MG63 (cell line): ENCODE results near the gene LATS2. TPM values are rescaled to one million over a fixed set of nuclear protein-coding genes. Genes with fewer than 3 reads are reported as not detected.
"Not testable (repeated sequence)": the region's sequence is repeated elsewhere in the genome, so short reads cannot be mapped to it uniquely, and the experiment has no call there.

Experiments used
- DNase-seq: peaks from one replicate; pipeline ENCODE4 v3.0.0-alpha.2; 2020
- H3K27me3 ChIP-seq: fragments of 250-450 bp; sonication (Bioruptor Pico); 2 replicates; pipeline ENCODE4 v1.5.1; 2020; ENCODE audit warnings: mild to moderate bottlenecking, moderate library complexity
- H3K36me3 ChIP-seq: fragments of 250-450 bp; sonication (Bioruptor Pico); 2 replicates; pipeline ENCODE4 v1.5.1; 2020; ENCODE audit warnings: mild to moderate bottlenecking, moderate library complexity
- H3K4me3 ChIP-seq: fragments of 250-450 bp; sonication (Bioruptor Pico); 2 replicates; pipeline ENCODE4 v1.5.1; 2020; ENCODE audit warnings: mild to moderate bottlenecking, moderate library complexity
- H3K9me3 ChIP-seq: fragments of 250-450 bp; sonication (Bioruptor Pico); 2 replicates; pipeline ENCODE4 v1.5.1; 2020; ENCODE audit warnings: mild to moderate bottlenecking, moderate library complexity
- total RNA-seq: library from RNA; depleted of rRNA; stranded (reverse); fragments of >200 nt; shearing (Covaris generic); gene quantifications from 2 replicates; pipeline ENCODE4 v1.2.3, GENCODE V29; 2014; ENCODE audit warnings: low replicate concordance

The LATS2 gene
- total RNA-seq, 1 experiment from 2014 or later = 10.6 TPM

DNA sequence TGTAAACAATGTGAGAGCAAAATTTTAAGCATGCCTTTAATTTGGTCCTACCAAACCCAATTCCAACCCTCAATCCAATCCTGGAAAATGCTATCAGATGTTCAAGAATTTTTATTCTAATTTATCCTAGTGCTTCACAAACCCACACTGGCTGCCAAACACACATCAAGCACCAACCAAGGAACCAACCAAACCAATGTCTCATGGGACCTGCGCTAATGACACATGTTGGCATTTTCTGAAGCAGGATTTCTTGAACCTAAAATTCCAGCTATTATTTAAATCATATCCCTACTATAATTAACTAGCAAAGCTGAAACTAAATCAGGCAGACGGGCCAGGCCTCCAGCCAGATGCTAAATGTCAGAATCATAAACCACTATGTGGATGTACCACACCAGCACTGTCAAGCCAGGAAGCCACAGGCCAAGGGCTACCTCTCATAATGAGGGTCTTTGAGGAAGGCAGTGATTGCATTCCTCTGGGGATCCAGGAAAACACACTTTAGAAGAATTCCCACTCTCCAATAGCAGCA is 5.8 kb downstream of the LATS2 start:
- Histone ChIP-seq H3K9me3 (no peaks in the 10 kb centered on the region), H3K4me3 (no peak overlapping the region), H3K36me3 (peaks cover 56% of the 10 kb centered on the region), H3K27me3 (no peaks in the 10 kb centered on the region)
- DNase-seq = no peak

DNA sequence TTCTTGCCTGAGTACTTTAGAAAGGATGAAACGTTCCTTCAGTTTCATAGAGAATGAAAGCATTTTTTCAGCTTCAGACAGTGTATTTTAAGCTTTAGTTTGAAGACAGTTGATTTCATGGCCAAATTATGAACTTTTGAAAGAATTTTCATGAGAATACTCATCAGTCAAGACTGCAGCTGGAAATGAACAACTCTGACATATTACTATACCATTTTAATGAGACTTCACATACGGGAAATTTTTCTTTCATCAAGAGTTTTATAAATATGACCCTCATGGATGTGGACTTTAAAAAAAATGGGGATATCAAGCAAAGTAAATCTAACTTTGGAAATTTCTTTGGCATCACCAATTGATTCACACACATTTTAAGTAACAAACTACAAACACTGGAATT is 6.4 kb downstream of the LATS2 start:
- no peak for DNase-seq
- Histone ChIP-seq H3K9me3 (no peaks in the 10 kb centered on the region), H3K27me3 (no peaks in the 10 kb centered on the region), H3K4me3 (no peak overlapping the region), H3K36me3 (peaks cover 57% of the 10 kb centered on the region)

DNA sequence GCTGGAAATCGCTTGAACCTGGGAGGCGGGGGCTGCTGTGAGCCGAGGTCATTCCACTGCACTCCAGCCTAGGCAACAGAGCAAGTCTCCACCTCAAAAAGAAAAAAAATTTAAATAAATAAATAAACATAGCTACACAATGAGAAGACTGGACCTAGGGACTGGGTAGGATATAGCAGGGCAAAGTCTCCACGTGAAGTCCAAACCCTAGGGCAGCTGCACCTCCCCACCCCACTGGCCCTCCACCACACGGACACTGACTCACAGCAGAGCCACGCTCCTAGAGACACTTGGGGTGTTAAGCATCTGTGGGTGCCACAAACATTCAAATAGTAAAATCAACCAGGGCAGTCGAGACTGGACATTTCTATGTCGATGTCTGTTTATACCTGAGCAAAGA is 7.1 kb downstream of the LATS2 start:
- Histone ChIP-seq H3K27me3 (no peaks in the 10 kb centered on the region), H3K36me3 (peaks cover 52% of the 10 kb centered on the region), H3K4me3 (no peak overlapping the region), H3K9me3 (no peaks in the 10 kb centered on the region)
- no peak for DNase-seq

DNA sequence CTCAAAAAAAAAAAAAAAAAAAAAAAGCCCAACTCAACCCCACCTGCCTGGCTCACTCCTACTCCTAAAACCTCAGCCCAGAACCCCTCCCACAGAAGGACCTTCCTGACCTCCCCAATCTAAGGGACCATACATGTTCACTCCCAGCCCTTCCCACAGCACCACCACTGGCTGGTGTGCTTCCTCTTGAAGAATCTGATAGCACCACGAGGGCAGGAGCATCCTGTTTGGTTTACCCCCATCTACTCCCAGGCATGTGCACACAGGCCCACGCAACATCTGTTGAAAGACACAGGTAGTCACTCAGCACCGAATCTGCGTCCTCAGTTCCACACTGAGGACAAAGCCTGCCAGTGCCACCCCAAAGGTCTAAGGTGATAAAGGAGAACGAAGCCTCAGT is 8.2 kb downstream of the LATS2 start:
- no peak for DNase-seq
- H3K4me3 ChIP-seq = no peak overlapping the region
- no peaks in the 10 kb centered on the region for H3K27me3 ChIP-seq
- no peaks in the 10 kb centered on the region for H3K9me3 ChIP-seq
- peaks cover 46% of the 10 kb centered on the region for H3K36me3 ChIP-seq

DNA sequence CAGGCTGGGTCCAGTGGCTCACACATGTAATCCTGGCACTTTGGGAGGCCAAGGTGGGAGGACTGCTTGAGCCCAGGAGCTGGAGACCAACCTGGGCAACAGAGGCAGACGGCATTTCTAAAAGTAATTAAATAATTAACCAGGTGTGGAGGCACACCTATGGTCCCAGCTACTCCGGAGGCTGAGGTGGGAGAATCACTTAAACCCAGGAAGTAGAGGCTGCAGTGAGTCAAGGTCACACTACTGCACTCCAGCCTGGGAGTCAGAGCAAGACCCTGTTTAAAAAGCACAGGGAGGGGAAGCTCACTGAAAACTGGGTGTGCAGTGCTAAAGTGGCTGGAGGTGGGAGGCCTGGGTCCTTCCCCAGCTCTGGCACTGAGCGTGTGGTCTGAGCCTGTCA is 9.7 kb downstream of the LATS2 start:
- H3K9me3 ChIP-seq = no peaks in the 10 kb centered on the region
- H3K36me3 ChIP-seq = peaks cover 41% of the 10 kb centered on the region
- no peak for DNase-seq
- H3K4me3 ChIP-seq = no peak overlapping the region
- H3K27me3 ChIP-seq = no peaks in the 10 kb centered on the region

DNA sequence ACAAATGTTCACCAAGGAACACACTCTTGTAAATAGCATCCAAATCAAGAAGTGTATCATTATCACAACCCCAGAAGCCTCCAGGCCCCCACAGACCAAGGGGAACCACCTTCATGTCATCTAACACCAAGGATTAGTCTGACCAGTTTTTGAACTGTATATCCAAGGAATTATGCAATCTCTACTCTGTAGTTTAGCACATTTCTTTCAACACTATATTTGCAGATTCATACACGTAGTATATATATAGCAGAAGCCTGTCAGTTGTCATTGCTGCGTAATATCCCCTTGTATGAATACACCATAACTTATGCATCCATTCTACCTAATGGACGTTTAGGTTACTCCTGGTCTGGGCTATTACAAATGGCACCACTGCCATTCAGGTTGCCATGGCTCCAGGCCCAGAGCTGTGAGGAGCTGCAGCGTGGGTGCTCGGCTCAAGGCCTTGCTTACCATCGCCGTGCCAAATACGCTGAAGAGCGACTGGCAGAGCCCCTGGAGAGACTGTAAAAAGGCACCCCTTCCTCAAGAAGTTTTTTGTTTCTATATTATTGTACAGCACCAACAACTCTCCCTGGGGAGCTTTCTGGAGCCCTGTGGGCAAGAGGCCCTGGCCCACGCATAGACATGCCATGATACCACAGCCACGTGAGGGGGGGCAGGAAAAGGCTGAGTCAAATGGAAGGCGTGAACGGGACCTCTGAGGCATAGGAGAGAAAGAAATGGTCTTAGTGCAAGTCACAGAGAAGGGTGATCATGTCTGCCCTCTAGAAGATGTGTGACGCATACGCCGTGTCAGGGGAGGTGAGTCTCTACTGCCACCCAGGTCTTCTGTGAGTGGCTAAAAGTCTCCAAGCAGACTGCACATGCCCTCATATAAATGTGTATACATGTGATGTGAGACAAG is 10.8 kb downstream of the LATS2 start:
- Histone ChIP-seq H3K4me3 (no peak overlapping the region), H3K27me3 (no peaks in the 10 kb centered on the region), H3K9me3 (no peaks in the 10 kb centered on the region), H3K36me3 (peaks cover 47% of the 10 kb centered on the region)
- DNase-seq = no peak

DNA sequence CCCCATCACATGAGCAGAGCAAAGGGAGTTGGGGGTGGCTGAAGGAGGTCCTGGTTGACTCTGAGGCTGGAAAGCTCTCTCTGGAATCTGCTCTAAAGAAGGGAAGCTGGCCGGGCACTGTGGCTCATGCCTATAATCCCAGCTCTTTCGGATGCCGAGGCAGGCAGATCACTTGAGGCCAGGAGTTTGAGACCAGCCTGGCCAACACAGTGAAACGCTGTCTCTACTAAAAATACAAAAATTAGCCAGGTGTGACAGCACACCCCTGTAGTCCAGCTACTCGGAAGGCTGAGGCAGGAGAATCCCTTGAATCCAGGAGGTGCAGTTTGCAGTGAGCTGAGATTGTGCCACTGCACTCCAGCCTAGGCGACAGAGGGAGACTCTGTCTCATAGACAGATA is 11.7 kb downstream of the LATS2 start:
- not testable (repeated sequence) for DNase-seq, H3K27me3 ChIP-seq
- peaks cover 52% of the 10 kb centered on the region for H3K36me3 ChIP-seq

DNA sequence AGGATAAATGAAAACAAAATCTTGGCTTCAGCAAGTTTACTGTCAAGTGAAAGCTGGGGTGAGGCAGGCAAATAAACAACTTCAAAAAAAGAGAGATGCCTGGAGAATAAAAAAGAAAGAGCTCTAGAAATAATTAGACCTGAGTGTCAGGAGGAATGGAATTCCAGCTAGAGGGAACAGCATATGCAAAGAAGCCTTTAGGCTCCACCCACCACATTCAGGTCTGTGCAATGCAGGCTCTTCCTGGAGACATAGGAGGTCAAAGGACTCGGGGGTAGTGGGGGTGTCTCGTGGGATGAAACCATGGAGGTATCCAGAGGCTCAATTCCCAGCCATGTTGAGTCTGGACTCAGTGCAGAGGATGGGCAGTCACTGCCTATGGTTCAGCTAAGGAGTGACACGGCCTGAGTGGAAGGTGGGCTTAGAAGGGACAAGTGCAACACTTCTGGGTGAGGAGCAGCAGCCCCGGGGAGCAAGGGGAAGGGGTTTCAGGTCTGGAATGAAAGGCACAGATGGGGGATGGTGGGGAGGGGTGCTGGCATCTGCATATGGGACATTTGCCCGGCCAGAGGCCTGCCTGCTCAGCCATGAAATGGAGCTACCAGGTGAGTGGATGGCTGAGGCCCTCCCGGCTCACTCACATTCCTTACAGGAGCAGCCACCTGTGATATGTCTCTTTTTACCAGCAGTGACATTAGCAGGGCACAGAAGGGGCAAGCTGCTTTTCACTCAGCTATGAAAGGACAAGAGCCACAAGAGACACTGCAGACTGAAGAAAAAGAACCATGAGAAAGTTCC is 12.3 kb downstream of the LATS2 start:
- peaks cover 54% of the 10 kb centered on the region for H3K36me3 ChIP-seq
- DNase-seq = no peak
- no peak overlapping the region for H3K4me3 ChIP-seq
- H3K27me3 ChIP-seq = no peaks in the 10 kb centered on the region
- no peaks in the 10 kb centered on the region for H3K9me3 ChIP-seq

More for the DNA sequence above, 11.7 kb downstream of the LATS2 start:
- H3K9me3 ChIP-seq, H3K4me3 ChIP-seq: not testable (repeated sequence)

DNA sequence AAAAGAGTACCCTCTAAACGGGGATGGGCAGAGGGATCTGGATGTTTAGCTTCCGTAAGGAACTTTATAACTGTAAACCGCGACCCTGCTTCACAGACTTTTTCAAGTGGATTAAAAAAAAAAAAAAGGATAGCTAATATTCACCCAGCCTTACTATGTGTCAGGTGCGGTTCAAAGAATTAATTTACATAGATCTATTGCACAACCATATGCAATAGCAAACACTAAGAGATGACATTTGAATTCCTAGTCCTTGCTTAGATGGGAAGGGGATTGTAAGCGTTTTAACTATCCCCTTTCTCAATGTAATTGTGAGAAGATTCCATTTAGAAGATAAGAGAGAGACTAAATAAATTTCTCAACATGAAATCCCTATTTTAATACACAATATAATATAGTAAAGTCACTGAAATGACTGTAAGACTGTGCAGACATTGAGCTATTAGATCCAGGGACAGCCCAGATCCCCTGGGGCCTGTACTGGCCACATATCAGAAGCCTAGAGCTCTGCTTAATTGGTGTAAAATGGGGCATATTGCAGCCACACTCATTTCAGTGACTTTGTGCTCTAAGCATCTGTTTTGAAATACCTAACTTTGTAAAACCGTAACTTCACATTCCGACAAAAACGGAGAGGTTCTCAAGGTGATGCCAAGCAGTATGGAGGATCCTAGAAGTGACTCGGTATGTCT is 13.6 kb downstream of the LATS2 start:
- H3K4me3 ChIP-seq = no peak overlapping the region
- no peaks in the 10 kb centered on the region for H3K27me3 ChIP-seq
- no peak for DNase-seq
- H3K9me3 ChIP-seq = no peaks in the 10 kb centered on the region
- H3K36me3 ChIP-seq = peaks cover 49% of the 10 kb centered on the region

DNA sequence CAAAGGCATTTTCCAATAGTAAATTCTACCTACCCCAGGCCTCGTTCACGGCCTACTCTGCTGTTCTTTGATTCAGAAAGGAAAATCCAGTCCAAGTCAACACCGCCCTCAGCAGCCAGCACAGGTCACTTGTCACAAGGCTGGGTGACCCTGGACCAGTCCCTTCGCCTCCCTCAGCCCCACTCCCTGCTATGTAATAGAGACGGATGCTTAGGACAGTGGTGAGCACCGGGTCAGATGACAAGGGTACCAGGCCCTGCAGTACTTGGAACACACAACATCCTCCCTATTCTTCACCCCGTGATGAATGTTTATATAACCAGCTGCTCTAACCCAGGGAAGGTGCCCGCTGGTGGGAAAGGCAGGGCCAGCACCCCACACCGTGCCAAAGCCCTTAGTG is 14.3 kb downstream of the LATS2 start:
- Histone ChIP-seq H3K36me3 (peaks cover 50% of the 10 kb centered on the region), H3K4me3 (no peak overlapping the region), H3K9me3 (no peaks in the 10 kb centered on the region), H3K27me3 (no peaks in the 10 kb centered on the region)
- no peak for DNase-seq

DNA sequence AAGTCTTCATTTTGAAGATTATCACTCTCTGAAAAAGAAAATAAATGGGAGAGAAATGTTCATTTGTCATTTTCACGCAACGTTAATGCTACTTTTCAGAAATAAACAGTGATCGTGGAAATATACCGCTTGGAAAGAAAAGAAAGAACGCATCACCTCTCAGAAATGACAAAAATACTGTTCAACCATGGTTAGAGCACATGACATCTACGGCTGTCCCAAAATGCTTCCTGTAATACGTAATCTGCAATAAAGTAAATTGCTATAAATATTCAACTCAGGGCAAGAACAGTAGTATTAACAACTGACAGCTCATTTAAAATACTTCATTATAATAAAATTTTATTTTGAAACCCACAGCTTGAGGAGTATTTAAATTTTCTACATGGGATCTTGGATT is 15.2 kb downstream of the LATS2 start:
- Histone ChIP-seq H3K4me3 (no peak overlapping the region), H3K9me3 (no peaks in the 10 kb centered on the region), H3K27me3 (no peaks in the 10 kb centered on the region), H3K36me3 (peaks cover 51% of the 10 kb centered on the region)
- no peak for DNase-seq

DNA sequence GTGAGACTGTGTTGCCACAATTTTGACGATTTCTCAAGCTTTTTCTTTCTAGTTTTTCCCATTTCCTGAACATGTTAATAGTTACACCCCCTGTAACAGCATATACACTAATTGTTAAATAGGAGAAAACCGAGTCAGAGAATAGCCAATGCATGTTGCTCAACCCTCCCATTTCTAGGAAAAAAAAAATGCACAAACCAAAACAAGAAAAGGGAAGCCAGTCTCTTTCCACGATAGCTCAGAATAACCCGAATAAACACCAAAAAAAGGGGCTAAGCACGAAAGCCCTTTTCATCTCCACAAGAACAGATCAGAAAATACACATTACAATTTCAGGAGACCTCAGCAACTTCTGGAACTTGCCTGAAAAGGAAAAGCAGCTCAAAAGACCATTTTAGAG is 16.3 kb downstream of the LATS2 start:
- no peak for DNase-seq
- Histone ChIP-seq H3K9me3 (no peaks in the 10 kb centered on the region), H3K27me3 (no peaks in the 10 kb centered on the region), H3K36me3 (peaks cover 44% of the 10 kb centered on the region), H3K4me3 (no peak overlapping the region)

DNA sequence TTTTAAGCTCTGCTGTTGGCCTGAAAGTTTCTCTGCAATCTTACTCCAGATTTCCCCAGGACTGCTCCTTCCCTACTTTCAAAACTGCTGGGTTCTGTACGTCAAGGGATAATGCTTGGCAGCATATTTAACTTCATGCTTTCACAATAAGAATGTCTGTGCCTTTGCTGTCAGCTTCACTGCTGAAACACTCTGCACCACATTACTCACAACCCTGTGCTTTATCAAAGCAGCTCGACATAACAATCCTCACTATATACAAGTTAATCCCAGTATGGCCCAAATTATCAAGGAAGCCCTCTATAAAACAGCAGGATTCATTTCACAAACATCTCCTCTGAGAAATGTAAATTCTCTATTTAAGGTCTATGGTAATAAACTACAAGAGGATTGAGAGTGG is 17.5 kb downstream of the LATS2 start:
- Histone ChIP-seq H3K9me3 (no peaks in the 10 kb centered on the region), H3K36me3 (peaks cover 51% of the 10 kb centered on the region), H3K4me3 (no peak overlapping the region), H3K27me3 (no peaks in the 10 kb centered on the region)
- peak; percentile 68 for DNase-seq

DNA sequence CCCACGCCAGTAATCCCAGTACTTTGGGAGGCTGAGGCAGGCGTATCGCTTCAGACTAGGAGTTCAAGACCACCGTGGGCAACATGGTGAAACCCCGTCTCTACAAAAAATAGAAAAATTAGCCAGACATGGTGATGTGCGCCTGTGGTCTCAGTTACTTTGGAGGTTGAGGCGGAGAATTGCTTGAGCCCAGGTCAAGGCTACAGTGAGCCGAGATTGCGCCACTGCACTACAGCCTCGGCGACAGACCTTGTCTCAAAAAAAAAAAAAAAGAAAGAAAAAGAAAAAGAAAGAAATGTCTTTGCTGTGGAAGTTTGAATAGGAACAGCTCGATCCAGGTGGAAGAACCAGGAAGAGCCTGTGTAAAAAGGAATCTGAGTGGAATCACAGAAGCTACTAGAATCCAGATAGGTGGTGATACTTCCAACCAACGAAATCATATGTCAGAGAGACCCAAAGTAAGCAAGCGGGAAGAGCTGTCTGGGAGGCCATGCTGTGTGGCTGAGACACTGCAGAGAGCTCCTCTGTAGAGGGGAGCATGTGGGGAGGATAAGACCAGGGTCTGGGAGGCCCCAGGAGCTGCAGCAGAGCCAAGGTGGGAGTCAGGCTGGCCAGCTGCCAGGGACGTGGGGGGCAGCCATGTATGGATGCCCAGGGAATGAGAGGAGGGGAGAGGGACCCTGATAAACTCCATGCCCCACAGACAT is 21.1 kb downstream of the LATS2 start:
- Histone ChIP-seq H3K36me3 (peaks cover 35% of the 10 kb centered on the region), H3K27me3 (no peaks in the 10 kb centered on the region), H3K9me3 (no peaks in the 10 kb centered on the region), H3K4me3 (no peak overlapping the region)
- no peak for DNase-seq

DNA sequence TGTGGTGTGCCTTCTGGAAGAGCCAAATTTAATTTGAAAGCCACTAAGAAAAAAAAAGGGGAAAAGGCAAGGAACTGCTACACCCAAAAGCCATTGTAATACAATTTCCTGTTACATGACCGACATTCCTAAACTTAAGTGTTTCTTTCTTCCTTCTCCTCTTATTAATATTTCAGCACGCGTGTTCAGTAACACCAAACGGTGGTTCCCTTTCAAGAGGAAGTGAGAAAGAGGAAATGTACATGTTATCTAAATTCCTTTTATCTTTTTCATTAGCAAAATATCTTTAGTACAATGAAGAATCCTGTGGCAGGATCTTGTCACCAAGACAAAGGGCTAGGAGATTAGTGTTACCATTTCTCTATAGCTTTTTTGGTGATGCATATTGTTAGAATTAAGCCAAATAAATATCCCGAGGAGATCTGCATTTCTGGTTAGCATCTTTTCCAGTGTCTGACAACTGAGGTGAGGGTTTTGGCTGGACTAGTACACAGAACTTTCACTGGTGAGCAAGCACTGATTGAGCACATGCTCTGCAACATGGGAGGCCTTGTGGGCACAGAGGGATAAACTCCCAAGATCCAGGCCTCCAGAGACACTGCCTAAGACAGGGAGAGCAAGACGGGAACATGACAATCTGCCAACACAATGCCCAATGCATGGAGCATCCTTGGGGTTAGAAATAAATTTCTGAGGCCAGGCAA is 22.1 kb downstream of the LATS2 start:
- Histone ChIP-seq H3K27me3 (no peaks in the 10 kb centered on the region), H3K4me3 (no peak overlapping the region), H3K36me3 (peaks cover 29% of the 10 kb centered on the region), H3K9me3 (no peaks in the 10 kb centered on the region)
- DNase-seq = no peak

DNA sequence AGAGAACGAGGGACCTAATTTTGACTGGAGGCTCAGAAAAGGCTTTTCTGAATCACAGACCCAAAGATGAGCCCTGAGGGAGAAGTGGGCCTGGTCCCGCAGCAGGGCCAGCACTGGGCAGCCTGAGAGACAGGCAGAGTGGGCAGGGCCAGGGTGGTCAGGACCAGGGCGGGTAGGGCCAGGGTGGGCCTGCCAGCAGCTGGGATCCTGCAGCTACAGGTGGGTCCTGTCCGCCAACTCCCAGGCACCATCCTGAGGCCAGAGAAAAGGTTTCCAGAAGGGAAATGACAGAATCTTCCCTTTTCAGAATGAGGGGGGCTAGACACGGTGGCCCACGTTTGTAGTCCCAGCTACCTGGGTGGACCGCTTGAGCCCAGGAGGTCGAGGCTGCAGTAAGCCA is 23.7 kb downstream of the LATS2 start:
- no peaks in the 10 kb centered on the region for H3K27me3 ChIP-seq

More for the DNA sequence above, 23.7 kb downstream of the LATS2 start:
- peaks cover 28% of the 10 kb centered on the region for H3K36me3 ChIP-seq
- no peaks in the 10 kb centered on the region for H3K9me3 ChIP-seq
- DNase-seq = no peak
- H3K4me3 ChIP-seq = no peak overlapping the region
